Fibroblast of skin of left quadriceps (primary cell): ENCODE results near the gene SDC4.

Experiments used
- DNase-seq, 2 experiments: peaks; one replicate each; pipeline ENCODE4 v3.0.0-alpha.2; 2013; ENCODE audit warnings: low read depth in 2 of 2

Gene SDC4

GRCh38 chr20:45318948-45319347, 29.3 kb downstream of the SDC4 start:
- DNase-seq, result no peak

DNA sequence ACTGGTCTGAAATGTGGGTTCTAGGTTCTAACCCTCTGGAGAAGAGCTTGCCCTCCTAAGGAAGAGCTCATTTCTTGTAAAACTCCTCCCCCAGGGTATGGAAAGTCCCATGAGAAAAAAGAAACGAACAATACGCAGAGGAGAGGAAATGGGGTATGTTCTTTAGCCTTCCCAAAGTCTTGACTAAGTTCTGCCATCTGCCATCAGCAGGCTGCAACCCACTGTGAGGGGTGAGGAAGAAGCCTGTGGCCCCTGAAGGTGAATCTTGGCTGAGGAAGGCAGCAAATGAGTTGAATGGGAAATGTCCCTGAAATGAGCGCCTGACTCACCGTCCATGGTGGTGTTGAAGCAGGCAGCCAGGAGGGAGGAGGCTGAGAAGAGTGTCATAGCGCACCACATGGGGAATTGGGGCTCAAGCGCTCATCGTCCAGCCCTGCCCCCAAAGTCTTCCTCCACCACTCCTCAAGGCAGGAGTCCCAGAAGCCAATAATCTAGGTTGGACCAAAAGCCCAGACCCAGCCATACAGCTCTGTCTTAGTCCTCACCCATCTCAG, 29.8 kb downstream of the SDC4 start:
- DNase-seq, result no peak

GRCh38 chr20:45317826-45318225, 30.4 kb downstream of the SDC4 start:
- no peak for DNase-seq

DNA sequence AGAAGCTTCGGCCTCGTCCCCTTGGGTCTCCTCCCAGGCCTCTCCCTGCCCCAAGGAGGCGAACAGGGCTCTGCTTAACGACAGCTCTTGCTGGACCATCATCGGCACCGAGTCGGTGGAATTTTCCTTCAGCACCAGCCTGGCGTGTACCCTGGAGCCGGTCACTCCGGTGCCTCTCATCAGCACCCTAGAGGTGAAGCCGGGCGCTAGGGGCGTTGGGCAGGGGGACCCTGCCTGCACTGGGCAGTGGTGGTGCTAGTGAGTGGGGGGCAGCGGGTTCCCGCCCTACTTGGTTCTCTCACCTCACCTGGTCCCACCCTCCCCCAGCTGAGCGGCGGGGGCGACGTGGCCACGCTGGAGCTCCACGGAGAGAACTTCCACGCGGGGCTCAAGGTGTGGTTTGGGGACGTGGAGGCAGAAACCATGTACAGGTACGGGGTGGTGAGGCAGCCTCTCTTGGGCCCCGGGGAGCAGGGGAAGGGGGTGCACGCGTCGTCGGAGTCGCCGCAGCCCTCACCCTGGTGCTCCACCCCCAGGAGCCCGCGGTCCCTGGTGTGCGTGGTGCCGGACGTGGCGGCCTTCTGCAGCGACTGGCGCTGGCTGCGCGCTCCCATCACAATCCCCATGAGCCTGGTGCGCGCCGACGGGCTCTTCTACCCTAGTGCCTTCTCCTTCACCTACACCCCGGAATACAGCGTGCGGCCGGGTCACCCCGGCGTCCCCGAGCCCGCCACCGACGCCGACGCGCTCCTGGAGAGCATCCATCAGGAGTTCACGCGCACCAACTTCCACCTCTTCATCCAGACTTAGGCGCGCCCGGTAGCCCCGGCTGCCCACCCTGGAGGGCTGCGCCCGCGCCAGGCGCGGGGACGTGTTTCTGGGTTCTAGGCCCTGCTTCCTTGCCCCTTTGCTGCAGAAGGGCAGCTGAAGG, 31.8 kb downstream of the SDC4 start:
- DNase-seq, result no peak

- no peak for DNase-seq
Observed at GRCh38 chr20:45315672-45316071, 32.6 kb downstream of the SDC4 start.

DNA sequence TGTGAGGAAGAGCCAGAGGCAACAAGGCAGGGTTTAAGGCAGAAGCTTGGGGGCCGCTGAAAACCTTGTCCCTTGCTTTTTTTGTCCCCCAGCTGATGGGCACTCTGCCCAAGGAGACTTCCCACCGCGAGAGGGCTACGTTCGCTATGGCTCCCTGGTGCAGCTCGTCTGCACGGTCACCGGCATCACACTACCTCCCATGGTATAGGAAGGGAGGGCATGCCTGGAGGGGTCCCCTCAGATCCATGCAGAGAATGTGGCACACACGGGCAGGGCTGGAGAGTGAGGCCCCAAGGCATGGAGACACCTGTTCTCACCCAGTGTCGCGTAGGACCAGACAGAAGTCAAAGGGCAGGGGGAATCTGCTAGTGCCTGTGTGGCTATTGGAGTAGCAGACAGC, 34.3 kb downstream of the SDC4 start:
- no peak for DNase-seq

DNA sequence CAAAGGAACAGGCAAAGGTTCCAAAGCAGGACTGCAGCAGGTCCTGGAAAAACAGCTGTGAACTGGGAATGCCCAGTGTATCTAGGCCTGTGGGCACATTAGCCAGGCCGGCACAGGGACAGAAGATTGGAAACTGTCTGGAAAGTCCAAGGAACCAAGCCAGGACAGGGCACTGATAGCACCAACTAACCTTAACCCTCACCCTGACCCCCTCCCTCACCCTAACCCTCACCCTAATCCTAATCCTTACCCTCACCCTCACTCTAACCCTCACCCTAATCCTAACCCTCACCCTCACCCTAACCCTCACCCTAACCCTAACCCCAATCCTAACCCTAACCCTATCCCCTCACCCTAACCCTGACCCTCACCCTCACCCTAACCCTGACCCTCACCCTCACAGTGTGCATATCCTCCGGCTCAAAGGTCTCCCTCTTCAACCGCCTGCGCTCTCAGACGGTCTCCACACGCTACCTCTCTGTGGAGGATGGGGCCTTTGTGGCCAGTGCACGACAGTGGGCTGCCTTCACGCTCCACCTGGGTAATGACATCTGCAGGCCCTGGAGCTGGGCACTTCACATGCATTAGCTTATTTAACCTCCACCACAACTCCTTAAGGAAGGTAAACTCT, 35.0 kb downstream of the SDC4 start:
- DNase-seq, result no peak

DNA sequence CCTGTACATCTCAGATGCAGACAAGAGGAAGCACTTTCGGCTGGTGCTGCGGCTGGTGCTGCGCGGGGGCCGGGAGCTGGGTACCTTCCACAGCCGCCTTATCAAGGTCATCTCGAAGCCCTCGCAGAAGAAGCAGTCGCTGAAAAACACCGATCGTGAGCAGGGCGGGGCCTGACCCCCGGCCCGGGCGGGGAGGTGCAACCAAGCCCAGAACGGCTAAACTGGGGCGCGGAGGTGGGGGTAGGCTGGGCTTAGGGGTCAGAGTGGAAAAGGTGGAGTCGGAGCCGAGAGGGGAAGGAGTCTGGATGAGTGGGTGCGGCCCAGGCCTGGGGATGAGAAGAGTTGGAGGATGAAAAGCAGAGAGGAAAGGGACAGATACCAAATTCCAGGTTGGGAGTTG, 36.0 kb downstream of the SDC4 start:
- DNase-seq, result no peak

DNA sequence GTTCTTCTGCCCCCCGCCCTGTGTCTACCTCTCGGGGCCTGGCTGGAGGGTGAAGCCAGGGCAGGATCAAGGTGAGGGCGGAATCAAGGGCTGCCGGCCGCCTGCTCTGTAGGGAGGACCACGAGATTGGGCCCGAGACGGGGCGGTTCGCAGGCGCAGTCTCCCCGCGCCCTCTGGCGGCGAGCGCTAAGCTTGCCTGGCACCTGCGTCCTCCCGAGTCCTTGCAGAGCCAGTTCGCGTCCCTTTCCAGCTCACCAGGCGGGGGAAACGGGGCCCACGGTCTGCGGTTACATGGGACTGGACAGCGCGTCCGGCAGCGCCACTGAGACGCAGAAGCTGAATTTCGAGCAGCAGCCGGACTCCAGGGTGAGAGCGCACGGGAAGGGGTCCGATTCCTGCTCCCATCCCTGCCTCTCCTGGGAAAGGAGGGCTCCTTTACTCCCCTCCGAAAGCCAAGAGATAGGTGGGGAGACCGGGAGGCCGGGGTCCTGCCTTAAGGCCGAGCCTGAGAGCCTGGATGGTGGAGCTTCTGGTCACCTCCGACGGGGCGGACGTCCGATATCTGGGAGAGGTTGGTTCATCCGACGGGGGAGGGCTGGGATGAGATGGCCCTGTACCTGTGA, 36.5 kb downstream of the SDC4 start:
- DNase-seq, result no peak

DNA sequence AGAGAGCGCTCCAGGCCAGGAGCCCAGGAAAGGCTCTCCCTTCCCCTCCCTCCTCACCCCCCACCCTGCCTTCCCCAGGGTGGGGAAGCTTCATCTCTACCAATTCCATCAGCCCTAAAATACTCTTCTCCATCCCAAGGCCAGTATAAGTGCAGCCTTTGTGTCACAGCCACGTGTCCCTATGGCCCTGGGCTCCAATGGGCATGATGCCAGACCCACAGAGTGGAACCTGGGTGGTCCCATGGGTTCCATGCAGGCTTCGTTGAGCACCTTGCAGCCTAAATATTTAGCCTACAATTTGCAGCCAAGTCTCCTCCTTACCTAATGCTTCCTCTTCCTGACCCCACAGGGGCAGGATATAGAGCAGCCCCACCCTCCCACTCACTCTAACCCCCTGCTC, 39.1 kb downstream of the SDC4 start:
- DNase-seq, result no peak

- no peak for DNase-seq
Observed at GRCh38 chr20:45308117-45308778, 40.0 kb downstream of the SDC4 start, which contains the start of gene MATN4. TSS of gene MATN4 (minus strand) at chr20:45308299. CDS start at chr20:45305582, 2,717 bp downstream.

GRCh38 chr20:45307076-45307640, 41.1 kb downstream of the SDC4 start:
- DNase-seq, result no peak

- no peak for DNase-seq
Observed at GRCh38 chr20:45306431-45306982, 41.7 kb downstream of the SDC4 start, which contains the start of gene RBPJL. TSS of gene RBPJL (plus strand) at chr20:45306840. CDS start at chr20:45306923, 83 bp downstream.

- no peak for DNase-seq
Observed at GRCh38 chr20:45305262-45305661, 43.0 kb downstream of the SDC4 start.

DNA sequence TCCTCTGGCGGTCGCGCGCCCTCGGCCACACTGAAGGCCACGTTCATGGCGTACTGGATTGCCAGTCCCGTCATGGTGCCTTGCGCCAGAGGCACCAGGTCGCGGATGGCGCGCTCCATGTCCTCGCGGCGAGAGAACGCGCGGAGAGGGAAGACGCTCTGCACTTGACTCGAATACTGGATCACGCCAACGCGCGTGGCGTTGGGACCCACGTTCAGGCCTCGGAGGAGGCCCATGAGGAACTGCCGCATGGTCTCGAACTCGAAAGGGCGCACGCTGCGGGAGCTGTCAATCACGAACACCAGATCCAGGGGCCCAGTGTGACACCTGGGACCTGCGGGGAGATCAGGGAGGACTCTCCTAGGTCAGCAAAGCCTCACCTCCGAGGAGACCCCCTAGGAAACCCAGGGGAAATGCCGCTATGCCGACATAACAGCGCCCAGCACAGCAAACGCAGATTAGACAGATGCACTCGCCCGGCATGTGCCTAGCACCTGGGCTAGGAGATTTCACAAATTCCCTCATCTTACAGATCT, 43.7 kb downstream of the SDC4 start:
- no peak for DNase-seq

DNA sequence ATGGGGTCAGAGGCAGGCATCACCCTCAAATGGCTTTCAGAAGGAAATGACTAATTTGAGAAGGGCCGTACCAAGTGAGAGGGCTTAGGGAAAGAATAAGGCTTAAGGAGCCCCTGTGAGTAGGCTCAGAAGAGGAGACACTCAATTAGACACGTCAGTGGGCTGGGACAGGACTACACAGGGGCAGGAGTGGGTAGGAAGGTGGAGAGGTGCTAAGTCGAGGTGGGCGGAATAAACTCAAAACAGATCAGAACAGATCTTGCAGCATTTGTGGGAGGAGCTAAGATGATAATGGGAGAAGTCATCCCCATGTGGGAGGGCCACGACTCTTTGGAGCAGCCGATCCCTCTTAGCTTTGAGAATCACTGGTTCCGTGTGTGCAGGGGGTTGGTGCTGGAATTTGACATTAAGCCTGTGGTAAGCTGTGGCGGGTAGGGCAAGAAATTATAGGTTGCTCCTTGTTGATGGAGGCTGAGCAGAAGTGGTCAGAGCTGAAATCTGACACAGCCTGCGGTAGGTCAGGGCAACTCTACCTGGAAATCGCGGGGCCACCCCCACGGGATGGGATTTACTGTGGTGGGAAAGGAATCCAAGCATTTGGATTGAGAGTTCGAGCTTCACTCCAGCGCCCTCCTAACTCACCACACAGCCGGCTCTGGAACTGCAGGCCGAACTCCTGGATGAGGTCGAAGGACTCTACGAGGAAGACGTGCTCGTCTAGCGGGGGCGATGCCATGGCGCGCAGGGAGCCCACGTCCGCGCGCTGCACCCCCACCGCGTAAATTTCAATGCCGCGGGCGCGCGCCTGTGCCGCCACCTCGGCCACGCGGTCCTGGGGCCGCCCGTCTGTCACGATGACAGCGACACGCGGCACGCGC, 44.4 kb downstream of the SDC4 start:
- DNase-seq, result no peak

- no peak for DNase-seq
Observed at GRCh38 chr20:45301824-45302271, 46.4 kb downstream of the SDC4 start.

GRCh38 chr20:45300961-45301360, 47.3 kb downstream of the SDC4 start:
- DNase-seq, result no peak

GRCh38 chr20:45299786-45300185, 48.4 kb downstream of the SDC4 start:
- no peak for DNase-seq
